Activated CD4-positive, alpha-beta T cell treated with anti-CD3 and anti-CD28 coated beads for 1 hour (primary cell): ENCODE data around the gene DCAF11.
"Not testable (repeated sequence)": the region's sequence is repeated elsewhere in the genome, so short reads cannot be mapped to it uniquely, and the experiment has no call there.

Source experiments
- DNase-seq: peaks from one replicate; pipeline ENCODE4 v3.0.0-alpha.2; 2020

DCAF11 gene

GRCh38 chr14:24098229-24098926 lies 16.2 kb upstream of the DCAF11 start:
- no peak for DNase-seq

DNA sequence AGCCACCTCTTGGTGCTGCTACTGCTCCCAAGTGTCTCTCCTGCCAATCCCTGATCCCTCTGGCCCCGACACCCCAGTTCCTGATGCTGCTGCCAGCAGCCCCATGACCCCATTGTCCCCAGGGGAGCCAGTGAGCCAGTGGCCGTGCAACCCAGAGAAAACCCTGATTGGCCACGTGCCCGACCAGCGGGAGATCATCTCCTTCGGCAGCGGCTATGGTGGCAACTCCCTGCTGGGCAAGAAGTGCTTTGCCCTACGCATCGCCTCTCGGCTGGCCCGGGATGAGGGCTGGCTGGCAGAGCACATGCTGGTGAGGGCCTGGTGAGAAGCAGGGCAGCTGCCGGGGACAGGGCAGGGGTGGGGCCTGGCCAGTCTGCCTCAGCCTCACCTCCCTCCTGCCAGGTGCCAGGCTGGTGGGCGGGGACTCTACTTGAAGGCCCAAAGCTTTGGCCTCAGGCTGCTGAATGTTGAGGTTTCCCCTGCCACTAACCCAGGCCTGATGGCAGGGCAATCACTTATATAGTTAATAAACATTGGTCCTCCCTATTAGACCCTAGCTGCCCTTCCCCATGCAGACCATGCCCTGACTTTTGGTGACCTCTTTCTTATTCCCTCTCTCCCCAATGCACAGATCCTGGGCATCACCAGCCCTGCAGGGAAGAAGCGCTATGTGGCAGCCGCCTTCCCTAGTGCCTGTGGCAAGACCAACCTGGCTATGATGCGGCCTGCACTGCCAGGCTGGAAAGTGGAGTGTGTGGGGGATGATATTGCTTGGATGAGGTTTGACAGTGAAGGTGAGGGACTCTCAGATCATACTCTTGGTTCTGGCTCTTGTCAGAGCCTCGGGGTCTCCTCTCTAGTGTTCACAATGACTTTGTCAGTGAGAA lies 15.4 kb upstream of the DCAF11 start:
- DNase-seq: no peak

DNA sequence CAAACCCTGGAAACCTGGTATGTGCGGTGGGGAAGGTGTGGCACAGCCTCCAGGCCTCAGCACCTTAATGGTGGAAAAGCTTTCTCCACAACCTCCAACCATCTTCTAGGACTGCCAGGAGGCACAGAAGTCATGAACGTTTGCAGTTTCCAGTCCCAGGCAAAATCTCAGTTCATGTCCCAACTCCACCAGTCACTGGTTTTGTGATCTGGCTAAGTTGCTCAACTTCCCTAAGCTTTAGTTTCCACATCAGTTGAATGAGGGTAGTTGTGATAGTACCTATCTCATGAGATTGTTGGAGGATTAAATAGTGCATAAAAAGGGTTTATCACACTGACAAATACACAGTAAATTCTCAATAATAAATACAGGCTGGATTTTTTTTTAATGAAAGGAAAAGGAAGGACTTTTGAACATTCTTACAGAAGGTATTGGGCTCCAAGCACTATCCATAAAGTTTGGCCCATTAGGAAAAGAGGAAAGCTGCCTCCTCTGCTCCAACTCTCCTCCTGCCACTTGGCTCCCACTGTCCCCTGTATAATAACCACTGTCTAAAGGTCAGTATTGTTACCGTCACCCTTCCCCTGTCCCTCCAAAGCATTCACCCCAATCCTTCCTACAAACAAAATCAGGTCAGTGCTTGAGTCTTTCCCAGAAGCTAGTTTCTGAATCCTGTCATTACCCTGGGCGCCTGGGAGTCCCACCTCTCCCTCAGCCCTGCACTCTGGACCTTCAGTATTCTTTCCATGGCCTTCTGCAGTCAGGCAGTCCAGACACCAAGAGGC lies 14.2 kb upstream of the DCAF11 start:
- no peak for DNase-seq

GRCh38 chr14:24100982-24101494 lies 13.5 kb upstream of the DCAF11 start:
- no peak for DNase-seq

DNA sequence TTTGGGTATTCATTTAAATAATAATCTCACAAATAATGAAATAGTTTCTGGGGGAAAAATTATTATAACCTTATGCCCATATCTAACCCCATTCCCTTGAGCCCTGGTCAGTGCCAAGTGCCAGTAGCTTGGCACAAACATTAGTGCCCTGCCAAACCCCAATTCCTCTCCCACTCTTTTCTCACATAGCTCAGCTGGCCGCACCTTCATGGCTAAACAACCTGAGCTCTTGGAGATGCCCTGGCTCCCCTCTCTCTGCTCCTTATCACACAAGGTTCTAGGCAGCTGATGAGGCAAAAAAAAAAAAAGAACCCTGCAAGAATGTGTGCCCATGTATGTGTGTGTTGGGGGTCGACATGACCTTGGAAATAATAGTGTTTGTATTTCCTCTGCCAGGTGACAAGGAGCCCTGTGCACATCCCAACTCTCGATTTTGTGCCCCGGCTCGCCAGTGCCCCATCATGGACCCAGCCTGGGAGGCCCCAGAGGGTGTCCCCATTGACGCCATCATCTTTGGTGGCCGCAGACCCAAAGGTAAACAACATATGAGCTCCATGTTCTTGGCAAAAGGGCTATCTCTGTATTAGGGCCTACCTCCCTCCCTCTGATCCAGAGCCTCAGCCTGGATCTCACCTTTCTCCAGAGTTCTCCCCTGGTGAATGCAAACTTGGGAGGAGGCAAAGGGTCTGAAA lies 12.1 kb upstream of the DCAF11 start:
- DNase-seq: no peak

- no peak for DNase-seq
These were observed 11.1 kb upstream of the DCAF11 start for GRCh38 chr14:24103451-24103850.

DNA sequence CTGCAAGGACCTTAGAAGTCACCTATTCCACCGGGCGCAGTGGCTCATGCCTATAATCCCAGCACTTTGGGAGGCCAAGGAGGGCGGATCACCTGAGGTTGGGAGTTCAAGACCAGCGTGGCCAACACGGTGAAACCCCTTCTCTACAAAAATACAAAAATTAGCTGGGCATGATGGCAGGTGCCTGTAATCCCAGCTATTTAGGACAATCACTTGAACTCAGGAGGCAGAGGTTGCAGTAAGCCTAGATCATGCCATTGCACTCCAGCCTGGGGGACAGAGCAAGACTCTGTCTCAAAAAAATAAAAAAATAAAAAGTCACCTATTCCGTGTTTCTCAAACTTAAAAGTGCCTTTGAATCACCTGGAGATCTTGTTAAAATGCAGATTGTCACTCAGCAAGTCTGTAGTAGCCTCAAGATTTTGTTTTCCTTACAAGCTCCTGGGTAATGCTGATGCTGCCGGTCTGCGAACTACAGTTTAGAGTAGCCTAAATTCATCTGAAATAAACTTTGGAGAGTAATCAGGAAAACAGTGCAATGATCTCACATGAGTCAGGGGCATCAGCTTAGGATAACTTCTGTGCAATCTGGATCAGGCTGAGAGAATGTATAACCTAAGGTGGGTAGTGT lies 8.9 kb upstream of the DCAF11 start:
- not testable (repeated sequence) for DNase-seq

GRCh38 chr14:24106672-24107271 lies 7.8 kb upstream of the DCAF11 start:
- DNase-seq: no peak

DNA sequence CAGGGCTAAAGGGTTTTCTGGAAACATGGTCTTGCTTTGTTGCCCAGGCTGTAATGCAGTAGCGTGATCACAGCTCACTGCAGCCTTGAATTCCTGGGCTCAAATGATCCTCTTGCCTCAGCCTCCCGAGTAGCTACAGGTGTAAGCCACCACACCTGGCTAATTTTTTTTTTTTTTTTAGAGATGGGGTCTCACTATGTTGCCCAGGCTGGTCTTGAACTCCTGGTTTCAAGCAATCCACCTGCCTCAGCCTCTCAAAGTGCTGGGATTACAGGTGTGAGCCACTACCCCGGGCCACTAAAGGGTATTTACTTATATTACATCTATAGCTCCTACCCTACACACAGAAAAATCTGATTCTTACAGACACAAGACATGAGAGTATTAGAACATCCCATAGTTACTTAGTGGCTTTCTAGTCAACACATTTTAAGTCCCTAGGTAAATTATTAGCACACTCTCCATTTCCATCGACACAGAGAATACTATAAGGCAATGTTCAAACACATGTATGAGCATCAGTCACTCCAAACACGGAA lies 6.2 kb upstream of the DCAF11 start:
- no peak for DNase-seq

DNA sequence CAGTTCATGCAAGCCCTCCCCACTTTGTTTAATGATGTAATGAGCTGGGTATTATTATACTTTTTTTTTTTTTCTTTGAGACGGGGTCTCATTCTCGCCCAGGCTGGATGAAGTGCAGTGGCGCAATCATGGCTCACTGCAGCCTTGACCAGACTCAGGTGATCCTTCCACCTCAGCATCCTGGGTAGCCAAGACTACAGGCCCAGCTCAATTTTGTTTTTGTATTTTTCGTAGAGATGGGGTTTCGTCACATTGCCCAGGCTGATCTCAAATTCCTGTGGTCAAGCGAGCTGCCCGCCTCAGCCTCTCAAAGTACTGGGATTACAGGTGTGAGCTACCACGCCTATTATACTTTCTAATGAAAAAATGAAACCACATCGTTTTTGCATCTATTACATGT lies 4.5 kb upstream of the DCAF11 start:
- no peak for DNase-seq

GRCh38 chr14:24110523-24110922 lies 4.1 kb upstream of the DCAF11 start:
- no peak for DNase-seq

- no peak for DNase-seq
These were observed 1.2 kb upstream of the DCAF11 start for GRCh38 chr14:24113379-24113800.

- DNase-seq: peak; percentile 62
These were observed 611 bp upstream of the DCAF11 start for GRCh38 chr14:24113801-24114531.

GRCh38 chr14:24115422-24116127 lies 998 bp downstream of the DCAF11 start:
- no peak for DNase-seq

GRCh38 chr14:24116128-24116814 lies 1.7 kb downstream of the DCAF11 start:
- no peak for DNase-seq

DNA sequence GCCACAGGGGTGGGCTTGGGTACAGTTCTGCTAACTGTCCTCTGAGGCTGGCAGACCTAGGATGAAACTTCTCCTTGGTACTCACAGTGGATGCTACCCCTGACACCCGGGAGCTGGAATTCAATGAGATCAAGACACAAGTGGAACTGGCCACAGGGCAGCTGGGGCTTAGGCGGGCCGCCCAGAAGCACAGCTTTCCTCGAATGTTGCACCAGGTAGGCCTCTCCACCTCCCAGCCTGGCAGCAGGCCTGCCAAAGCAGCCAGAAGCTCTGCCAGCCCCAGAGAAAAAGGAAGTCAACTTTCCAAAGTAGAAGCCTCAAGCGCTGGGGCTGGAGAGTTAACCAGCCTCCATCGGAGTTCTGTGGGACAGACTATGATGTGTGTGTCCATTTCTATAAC lies 2.6 kb downstream of the DCAF11 start:
- DNase-seq: no peak

GRCh38 chr14:24119691-24120090 lies 5.1 kb downstream of the DCAF11 start:
- DNase-seq: no peak

DNA sequence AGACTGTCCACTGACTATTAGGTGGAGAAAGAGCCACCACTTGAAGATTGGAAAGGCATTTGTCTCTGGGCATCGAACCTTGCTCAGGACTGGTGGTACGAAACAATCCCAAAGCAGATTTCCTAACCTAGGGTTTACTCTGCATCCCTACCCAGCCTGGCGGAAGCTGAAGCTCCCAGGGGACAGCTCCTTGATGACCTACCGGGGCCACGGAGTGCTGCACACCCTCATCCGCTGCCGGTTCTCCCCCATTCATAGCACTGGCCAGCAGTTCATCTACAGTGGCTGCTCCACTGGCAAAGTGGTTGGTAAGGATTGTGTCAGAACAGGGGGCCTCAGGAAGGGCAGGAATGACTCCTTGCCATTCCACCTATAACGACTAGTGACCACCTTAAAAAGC lies 6.6 kb downstream of the DCAF11 start:
- no peak for DNase-seq

DNA sequence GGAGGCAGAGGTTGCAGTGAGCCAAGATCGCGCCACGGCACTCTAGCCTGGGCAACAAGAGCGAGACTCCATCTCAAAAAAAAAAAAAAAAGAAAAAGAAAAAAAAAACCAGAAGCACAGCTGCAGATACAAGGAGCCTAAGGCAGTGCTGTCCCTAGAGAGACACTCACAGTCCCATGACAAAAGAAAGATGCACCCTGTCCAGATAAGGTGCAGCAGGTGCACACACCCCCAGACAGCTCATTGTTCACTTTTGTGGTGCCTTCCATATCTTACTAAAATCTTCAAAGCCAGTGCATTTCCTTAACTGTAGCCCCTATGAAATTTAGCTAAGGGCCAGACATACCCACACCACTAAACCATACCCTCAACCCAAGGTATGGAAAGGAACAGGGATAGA lies 7.8 kb downstream of the DCAF11 start:
- no peak for DNase-seq
